Ovary (tissue), 9 donors: ENCODE measurements around the gene MAPKAPK2. TPM values are rescaled to one million over a fixed set of nuclear protein-coding genes. Genes with fewer than 3 reads are reported as not detected.

Experiments
- DNase-seq, 5 donors: peaks; one replicate each; pipeline ENCODE4 v3.0.0-alpha.2; 2019 to 2020
- H3K27ac ChIP-seq, 2 donors: fragments of 200-600 bp; one replicate each; pipeline versions ENCODE4 v1.5.1 to v1.8.0; 2019 to 2022
- H3K27me3 ChIP-seq: fragments of 200-600 bp; one replicate; pipeline ENCODE4 v1.8.0; 2022
- H3K36me3 ChIP-seq: fragments of 200-600 bp; sonication (generic); one replicate; pipeline ENCODE4 v1.5.1; 2019
- H3K4me1 ChIP-seq: one replicate; pipeline ENCODE4 v1.8.1; 2013; ENCODE audit warnings: mild to moderate bottlenecking, moderate library complexity; ENCODE audit not compliant: insufficient read depth
- H3K4me3 ChIP-seq: fragments of 200-600 bp; sonication (generic); one replicate; pipeline ENCODE4 v1.5.1; 2017
- H3K9me3 ChIP-seq, 2 donors: fragments of 200-600 bp in 1 of 2; sonication (generic) in 1 of 2; one replicate each; pipeline versions ENCODE4 v1.5.1 to v1.8.1; 2013 to 2019; ENCODE audit warnings: mild to moderate bottlenecking in 1 of 2, moderate library complexity in 1 of 2
- EP300 ChIP-seq: sonication (generic); formaldehyde crosslinking; IDR thresholded peaks from one replicate; pipeline ENCODE4 v1.6.1; 2017; ENCODE audit warnings: antibody characterized with exemption
- POLR2A ChIP-seq: fragments of 450-650 bp; IDR thresholded peaks from one replicate; pipeline ENCODE4 v1.6.1; 2017; ENCODE audit warnings: antibody characterized with exemption, mild to moderate bottlenecking, moderate library complexity
- WGBS, 3 donors: extraction: QIAGEN DNeasy Blood & Tissue Kit in 1 of 3; methylation state at CpG; one replicate each; pipeline versions ENCODE4 v1.1.5 to v1.1.7; 2013 to 2017; 5-methylcytosine and 5-hydroxymethylcytosine counted together
- intact Hi-C, 4 donors: fragments of 100-400 bp; cut with DNase I; formaldehyde crosslinking; loops; one replicate each; pipeline versions ENCODE4 v1.11.0 to v1.15.1; 2022 to 2023
- polyA plus RNA-seq, 2 donors: library from polyadenylated mRNA; stranded (reverse); fragments of 200-250 nt in 1 of 2; fragments of 350-450 nt in 1 of 2; fragmentation: Illumina TruSeq in 1 of 2; extraction: RNeasy Lipid Tissue Mini Kit (QIAGEN cat#74804) in 1 of 2; gene quantifications; one replicate each; pipeline ENCODE4 v1.2.3, GENCODE V29; 2013 to 2014
- total RNA-seq, 7 donors: library from RNA; depleted of rRNA in 2 of 7; stranded (reverse); fragments of >200 nt in 2 of 7; fragmentation: NEBNext Ultra II Directional in 3 of 7; extraction: Animal tissue kit (Norgen Biotek cat#: 25700) in 3 of 7; gene quantifications; one replicate each; pipeline versions ENCODE4 v1.1.0 to v1.2.4, GENCODE V29; 2016 to 2023
- TF ChIP-seq, protein P1 (sequence below), 3 donors: fragments of 450-650 bp in 2 of 3; fragments of 200-600 bp in 1 of 3; IDR thresholded peaks; one replicate each; pipeline versions ENCODE4 v1.5.1 to v1.8.0; 2016 to 2022; ENCODE audit warnings: antibody characterized with exemption in 3 of 3, mild to moderate bottlenecking in 1 of 3
- donor health status: DM: no; HTN: no; CAD: no; lungs with moderate emphysema.
- donor health status: DM: no; HTN: no; CAD: no.
- donor health status: Bipolar disorder and iron deficiency.
- donor health status: DM: yes; HTN: yes; CAD: no.
- donor health status: DM: no; HTN: no; CAD: no.
- donor health status: DM: yes; HTN: yes; CAD: no.

Gene MAPKAPK2
- total and polyA plus RNA-seq, 9 donors, result 28.4 to 71.2 (median 64.7) TPM

DNA sequence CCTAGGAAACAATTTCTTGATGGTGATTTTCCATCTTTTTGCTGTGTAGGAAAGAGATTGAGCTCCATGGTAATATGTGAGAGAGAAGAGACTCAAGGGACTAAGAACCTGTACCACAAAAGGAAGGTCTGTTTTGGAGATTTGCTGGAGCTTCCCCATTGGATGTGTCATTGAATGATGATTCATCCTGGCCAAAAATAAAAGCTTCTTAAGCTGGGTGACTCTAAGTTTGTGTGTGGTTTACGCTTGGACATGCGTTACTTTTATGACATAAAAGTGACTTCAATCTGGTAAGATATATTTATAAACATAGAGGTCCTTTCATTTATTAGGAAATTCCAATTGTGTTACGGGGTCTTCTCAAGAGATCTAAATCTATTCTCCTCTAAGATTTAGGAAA lies 68.4 kb downstream of the MAPKAPK2 start:
- DNase-seq, result no peak
- Histone ChIP-seq H3K4me3 (no peak overlapping the region), H3K4me1 (no peaks in the 10 kb centered on the region), H3K9me3 (no peaks in the 10 kb centered on the region), H3K27ac (no peak overlapping the region), H3K36me3 (no peaks in the 10 kb centered on the region), H3K27me3 (no peaks in the 10 kb centered on the region)
- TF ChIP-seq POLR2A, result no peak
- TF ChIP-seq, protein P1, sequence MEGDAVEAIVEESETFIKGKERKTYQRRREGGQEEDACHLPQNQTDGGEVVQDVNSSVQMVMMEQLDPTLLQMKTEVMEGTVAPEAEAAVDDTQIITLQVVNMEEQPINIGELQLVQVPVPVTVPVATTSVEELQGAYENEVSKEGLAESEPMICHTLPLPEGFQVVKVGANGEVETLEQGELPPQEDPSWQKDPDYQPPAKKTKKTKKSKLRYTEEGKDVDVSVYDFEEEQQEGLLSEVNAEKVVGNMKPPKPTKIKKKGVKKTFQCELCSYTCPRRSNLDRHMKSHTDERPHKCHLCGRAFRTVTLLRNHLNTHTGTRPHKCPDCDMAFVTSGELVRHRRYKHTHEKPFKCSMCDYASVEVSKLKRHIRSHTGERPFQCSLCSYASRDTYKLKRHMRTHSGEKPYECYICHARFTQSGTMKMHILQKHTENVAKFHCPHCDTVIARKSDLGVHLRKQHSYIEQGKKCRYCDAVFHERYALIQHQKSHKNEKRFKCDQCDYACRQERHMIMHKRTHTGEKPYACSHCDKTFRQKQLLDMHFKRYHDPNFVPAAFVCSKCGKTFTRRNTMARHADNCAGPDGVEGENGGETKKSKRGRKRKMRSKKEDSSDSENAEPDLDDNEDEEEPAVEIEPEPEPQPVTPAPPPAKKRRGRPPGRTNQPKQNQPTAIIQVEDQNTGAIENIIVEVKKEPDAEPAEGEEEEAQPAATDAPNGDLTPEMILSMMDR (IDR thresholded peaks at IDR 0.05), result no peak
- TF ChIP-seq EP300, result no peak
- 85 to 93% (median 92%) methylated on average over 3 of the region's 3 CpGs for WGBS, 3 donors
- intact Hi-C loops, result no loop called here

DNA sequence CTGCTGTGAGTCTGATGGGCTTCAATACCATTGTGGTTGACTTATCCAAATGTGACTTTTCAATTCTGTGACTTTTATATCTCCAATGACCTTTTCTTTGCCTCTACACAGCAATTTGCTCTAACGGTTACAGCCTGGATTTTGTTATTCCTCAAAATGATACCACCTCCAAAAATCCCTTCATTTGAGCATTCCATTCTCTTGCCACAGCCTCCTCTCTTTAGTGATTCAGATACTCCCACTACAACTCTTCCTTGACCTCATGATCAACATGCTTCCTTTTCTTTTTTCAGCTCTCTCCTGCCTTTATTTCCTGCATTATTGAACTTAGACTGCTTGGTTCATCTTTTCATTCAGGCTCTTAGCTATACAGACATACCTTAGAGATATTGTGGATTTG lies 69.3 kb downstream of the MAPKAPK2 start:
- no peak overlapping the region for H3K27ac ChIP-seq
- no peaks in the 10 kb centered on the region for H3K9me3 ChIP-seq
- no peaks in the 10 kb centered on the region for H3K4me1 ChIP-seq
- WGBS, 3 donors, result 2 to 9% (median 5%) methylated on average over 1 of the region's 1 CpG
- DNase-seq, result no peak
- H3K27me3 ChIP-seq, result no peaks in the 10 kb centered on the region
- no peaks in the 10 kb centered on the region for H3K36me3 ChIP-seq
- TF ChIP-seq EP300, result no peak
- TF ChIP-seq, protein P1 (IDR thresholded peaks at IDR 0.05), result no peak
- TF ChIP-seq POLR2A, result no peak
- intact Hi-C loops, result no loop called here
- no peak overlapping the region for H3K4me3 ChIP-seq

DNA sequence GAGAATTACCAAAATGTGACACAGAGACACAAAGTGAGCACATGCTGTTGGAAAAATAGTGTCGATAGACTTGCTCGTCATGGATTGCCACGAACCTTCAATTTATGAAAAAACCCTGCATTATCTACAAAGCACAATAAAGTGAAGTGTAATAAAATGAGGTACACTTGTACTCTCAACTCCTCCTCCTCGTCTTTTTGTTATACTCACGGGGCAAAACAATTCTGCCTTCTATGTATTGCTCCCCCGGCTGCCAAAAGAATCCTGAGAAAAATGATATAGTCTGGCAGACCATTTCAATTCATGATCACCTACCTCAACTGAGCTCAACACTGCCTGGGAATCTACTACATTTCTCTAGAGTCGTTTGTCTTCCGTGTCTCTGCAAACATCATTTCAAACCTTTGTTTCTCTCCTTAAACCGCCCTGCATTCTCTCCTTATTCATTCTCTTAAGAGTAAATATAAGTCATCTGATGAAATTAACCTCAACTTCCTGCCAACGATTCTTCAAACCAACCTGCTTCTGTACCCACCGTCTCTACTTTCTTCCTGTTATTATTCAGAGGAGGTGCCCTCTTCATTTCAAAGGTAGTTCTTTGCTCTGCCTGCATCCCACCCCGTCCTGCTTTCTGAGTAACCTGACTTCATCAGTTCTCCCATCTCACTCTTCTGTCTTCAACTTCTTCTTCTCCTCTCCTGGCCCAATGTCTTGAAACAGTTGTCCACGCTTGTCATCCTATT lies 73.0 kb downstream of the MAPKAPK2 start:
- no peak for TF ChIP-seq EP300
- TF ChIP-seq, protein P1 (IDR thresholded peaks at IDR 0.05), result no peak
- no peak for TF ChIP-seq POLR2A
- Histone ChIP-seq H3K9me3 (no peaks in the 10 kb centered on the region), H3K27me3 (no peaks in the 10 kb centered on the region), H3K27ac (no peak overlapping the region), H3K4me3 (no peak overlapping the region), H3K36me3 (no peaks in the 10 kb centered on the region), H3K4me1 (no peaks in the 10 kb centered on the region)
- intact Hi-C loops, result no loop called here
- DNase-seq, result no peak
- 85 to 86% (median 86%) methylated on average over 13 of the region's 13 CpGs for WGBS, 3 donors

DNA sequence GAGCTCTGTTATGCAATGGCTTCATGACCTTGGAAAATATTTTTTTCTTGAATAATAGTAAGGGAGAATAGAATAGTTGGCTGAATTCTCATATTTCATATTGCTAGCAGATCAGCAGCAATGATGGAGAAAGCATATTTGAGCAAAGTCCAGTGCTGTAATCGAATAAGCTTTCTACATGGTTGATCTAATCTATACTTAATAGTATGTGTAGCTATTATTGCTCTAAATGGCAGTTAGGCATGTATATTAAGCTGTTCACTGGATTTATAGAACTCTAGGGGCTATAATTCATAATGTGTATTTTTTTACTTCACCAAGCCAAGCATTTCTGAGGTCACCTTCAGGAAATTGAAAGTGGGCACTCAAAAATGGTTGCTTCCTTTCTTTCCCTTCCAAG lies 75.9 kb downstream of the MAPKAPK2 start:
- no peak for TF ChIP-seq EP300
- TF ChIP-seq POLR2A, result no peak
- TF ChIP-seq, protein P1 (IDR thresholded peaks at IDR 0.05), result no peak
- Histone ChIP-seq H3K36me3 (no peaks in the 10 kb centered on the region), H3K27ac (no peak overlapping the region), H3K4me1 (no peaks in the 10 kb centered on the region), H3K9me3 (no peaks in the 10 kb centered on the region), H3K4me3 (no peak overlapping the region), H3K27me3 (no peaks in the 10 kb centered on the region)
- WGBS, 3 donors, result 52 to 67% (median 54%) methylated on average over 1 of the region's 1 CpG
- intact Hi-C loops, result no loop called here
- no peak for DNase-seq
